Skin of body (tissue), 2 donors: Measurements from ENCODE around the gene CCDC141. TPM values are rescaled to one million over a fixed set of nuclear protein-coding genes. Genes with fewer than 3 reads are reported as not detected.

Source experiments
- DNase-seq: peaks from one replicate; lab custom pipeline; 2025; lab: John Stamatoyannopoulos, UW
- total RNA-seq: library from RNA; depleted of rRNA; stranded (reverse); fragments of >200 nt; gene quantifications from one replicate; pipeline ENCODE4 v1.2.3, GENCODE V29; 2014

The CCDC141 gene
- total RNA-seq, 1 donor from 2014 or later = 6.0 TPM

DNA sequence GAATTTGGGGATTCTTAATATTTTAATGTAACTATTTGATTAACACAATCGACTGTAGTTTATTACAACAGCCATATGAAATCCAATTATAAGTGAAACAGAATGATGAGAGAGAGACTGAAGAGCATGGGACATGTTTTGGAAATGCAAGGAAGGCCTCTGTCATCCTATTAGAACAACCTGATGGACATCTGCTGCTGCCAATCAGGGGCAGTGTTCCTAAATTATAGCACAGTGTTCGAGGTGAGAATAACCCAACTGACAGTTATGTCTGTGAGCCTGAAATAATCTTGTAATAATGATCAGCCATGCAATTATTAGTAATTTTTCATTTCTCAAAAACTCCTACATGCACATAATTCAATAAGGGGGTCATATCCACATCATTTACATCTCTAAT, 73.6 kb downstream of the CCDC141 start:
- no peak for DNase-seq

DNA sequence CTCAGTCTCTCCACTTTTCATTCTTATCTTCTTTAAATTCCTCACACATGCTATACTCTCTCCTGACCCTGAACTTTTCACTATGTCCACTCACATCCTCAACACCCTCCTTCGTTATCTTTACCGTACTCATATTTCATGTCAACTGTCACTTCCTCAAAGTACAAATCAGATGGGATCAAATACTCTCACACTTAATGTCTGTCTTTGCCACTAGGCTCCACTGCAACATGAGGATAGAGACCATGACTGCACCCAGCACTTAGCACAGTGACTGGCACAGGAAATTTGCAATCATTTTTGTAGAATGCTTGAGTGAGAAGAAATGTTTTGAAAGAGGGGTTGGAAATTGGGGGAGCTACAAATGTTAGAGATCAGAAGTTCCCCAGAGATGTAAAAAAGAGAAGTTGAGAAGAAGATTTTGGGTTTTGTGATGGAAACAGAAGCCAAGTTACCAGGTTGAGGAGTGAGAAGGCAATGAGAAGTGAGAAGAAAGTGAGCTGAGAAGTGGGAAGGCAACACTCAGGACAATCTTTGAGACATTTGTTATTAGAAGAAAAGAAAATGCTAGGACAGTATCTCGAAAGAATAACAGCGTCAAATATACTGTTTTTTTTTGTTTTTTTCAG, 87.0 kb downstream of the CCDC141 start:
- no peak for DNase-seq

DNA sequence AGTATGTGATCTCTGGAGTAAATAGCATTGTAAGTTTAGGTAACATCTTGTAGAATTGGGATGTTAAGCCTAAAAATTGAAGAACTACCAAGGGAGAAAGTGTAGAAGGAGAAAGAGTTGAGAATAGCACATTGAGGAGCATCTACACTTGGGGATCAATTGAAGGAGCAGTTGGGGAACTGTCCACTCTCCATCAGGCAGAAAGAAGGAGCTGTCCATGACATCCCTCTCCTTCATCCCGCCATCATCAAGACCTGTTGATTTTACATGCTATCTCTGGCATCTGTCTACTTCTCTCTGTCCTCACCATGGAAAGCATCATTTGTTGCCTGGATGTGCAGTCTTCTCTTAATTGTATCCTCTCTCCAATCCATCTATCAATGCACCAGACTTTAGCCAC, 87.8 kb downstream of the CCDC141 start:
- no peak for DNase-seq

DNA sequence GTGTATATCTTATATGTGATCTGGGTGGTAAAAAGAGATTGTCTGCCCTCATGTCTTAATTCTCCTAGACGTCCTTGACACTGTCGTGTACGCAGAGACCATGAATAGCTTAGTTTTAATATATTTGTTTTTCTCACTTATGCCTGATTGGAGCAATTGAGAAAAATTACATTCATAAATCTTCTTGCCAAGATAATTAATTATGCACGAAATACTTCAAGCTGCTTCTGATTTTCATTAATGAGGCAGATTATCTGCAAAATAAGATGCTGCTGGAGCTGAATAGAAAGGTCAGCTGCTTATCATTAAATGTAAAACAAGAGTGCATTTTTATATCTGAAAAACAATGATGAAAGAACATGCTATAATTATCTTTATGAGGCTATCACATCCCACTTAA, 95.9 kb downstream of the CCDC141 start:
- DNase-seq = no peak

DNA sequence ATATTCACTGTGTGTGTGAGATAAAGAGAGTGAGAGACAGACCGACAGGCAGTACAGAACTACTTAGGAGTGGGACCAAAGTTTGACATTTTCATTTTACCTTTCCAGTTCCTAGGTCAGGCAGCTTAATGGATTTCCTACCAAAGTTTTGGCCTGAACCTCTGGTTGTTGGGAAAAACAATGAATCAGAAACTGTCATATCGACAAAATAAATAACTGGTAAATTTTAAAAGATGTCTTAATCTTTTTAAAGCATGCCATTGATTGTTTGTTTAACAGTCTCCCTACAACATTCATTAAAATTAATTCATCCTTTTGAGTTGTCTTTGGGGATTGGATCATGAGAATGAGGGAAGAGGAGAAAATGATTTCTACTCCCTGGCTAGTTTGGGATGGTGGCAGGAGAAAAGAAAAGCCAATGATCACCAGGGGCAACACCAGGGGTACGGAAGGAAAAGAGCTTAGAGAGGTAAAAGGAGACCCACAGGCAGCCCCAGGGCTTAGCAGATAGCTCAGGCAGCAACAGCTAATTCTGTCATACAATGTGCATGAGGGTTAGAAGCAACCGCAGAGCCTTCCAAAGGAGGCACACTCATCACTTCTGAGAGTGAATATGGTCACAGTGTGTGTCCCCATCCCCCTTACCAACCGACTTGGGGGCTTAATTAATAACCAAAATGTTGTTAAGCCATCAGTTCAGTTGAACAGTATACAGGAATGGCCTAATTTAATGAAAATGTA, 98.5 kb downstream of the CCDC141 start:
- no peak for DNase-seq

DNA sequence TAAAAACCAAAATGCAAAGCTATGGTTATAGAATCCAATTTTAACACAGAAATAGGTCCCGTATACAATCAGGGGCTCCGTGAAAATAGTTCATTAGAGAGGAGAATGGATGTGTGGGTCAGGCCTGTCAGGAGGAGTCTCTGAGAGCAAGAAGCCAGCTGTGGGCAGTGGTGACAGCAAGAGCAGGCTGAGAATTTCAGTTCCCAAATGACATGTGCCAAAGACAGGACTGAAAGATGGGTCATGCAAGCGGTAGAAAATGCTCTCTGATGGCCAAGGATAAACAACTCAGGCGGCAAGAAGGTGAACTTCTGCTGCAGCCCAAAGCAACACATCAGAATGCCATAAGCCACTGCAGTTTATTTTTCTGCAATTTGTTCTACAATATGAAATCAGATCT, 100.4 kb downstream of the CCDC141 start:
- DNase-seq = no peak

DNA sequence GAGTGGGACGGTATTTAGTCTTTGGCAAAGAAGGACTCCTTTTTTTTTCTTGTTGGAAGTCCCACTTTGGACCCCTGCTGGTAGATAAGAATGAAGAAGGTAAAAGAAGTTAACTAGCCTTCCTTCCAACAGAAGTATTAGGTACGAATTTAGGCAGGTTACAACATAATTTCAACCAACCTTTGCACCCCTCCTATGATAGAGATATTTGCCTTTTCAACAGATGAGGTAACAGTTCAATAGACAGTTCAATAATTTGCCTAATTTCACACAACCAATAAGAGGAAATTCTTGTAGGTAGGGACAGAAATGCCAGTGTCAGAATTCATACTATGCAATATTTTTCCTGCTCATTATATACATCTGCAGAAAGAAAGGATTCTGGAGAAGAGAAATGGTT, 100.8 kb downstream of the CCDC141 start:
- no peak for DNase-seq

DNA sequence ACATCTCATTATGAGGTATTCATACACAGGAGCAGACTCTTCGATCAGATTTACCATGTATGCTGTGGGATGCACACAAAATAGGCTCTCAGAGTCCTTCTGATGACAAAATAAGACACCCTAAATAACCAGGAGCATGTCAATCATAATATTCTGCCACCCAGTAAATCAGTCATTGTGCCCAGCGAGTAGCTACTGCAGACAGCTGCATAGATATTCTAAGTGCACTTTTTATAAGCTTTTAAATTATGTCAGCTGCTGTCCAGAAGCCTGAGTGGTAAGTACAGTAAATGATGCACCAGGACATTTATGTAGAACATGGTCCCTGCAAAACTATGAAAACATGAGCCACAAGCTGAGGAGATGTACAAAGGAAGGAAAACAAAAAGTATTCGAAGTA, 102.9 kb downstream of the CCDC141 start:
- DNase-seq = no peak

DNA sequence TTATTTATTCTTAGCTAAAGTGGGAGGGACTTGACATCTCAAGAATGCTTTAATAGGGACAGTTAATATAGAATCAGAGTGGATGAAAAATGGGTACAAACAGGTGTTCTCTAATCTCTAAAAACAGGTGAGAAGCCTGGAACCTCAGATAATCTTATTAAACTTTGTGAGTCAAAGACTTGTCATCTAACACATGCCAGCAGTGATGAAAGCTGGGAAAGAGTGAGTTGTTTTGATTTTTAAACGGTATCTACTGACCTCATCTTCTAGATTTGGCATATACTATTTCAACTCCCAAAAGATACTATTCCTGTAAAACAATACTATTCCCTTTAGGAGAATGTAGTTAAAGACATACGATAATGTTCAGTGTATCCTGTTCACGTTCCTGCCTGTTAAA, 103.4 kb downstream of the CCDC141 start:
- DNase-seq = no peak

DNA sequence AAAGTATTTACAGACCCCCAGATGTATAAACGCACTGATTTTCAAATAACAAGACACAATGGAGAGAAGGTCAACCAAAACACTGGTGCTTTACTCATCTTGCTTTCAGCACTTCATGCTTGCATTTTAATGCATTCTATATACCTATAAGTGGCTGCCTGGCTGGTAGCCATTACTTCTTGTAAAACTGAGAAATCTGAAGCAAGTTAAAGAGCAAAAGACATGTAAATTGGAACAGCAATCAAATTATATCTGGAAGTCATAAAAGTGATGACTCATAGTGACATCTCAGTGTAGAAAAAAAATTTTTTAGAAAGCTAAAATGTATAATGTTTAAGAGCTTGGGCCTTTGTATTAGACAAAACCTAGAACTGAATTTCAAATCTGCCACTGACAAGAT, 106.2 kb downstream of the CCDC141 start:
- no peak for DNase-seq

DNA sequence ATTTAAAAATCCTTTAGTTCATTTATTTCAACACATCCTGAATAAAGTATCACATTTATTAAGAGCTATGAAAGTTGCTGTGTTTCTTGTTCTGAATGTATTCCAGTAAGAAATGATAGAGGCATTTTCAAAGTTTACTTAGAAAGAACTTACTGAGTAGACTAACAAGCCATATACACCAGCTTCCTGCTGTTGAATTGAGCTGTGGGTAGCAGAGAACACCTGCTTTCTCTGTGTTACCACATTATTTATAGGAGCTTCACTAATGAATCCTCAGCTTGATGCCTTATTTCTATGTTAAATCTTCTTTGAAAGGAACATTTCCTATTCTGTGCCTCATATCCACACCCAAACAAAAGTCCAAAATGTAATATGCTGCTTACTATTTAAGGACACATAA, 115.4 kb downstream of the CCDC141 start:
- no peak for DNase-seq

DNA sequence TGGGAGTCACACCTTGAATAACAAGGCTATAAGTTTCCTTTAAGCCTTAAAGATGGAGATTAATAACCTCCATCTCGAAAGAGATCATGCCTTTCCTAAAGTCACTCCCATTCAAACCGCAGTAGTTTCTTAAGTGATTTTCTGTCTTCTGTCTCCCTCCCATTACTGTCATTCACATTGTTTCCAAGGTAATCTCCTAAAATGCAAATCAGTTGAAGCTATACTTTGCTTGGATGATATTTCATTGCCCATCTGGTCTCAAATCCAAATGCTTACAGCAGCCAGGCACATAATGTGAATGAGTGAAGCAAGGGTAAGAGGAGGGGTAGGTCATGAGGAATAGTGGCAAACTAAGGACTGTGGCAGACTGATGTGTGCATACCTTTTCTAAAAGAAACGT, 116.4 kb downstream of the CCDC141 start:
- no peak for DNase-seq

DNA sequence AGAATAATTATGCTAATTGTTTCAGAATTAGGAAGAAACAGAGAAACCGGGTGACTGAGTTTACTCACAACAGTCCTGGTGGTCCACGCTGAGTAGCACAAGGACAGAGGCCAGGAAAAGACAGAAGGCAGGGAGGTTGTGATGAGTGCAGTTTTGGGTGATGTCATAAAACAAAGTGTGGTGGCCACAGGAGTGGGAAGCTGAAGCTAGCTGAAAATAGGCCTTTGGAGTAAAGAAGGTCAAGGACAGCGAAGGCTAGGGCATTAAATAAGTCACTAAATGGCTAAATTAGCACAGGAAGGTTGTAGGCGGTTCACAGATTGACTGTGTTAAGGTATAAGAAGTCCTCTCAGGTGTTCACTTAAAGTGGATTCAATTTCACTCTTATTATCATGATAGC, 121.9 kb downstream of the CCDC141 start:
- DNase-seq = no peak

DNA sequence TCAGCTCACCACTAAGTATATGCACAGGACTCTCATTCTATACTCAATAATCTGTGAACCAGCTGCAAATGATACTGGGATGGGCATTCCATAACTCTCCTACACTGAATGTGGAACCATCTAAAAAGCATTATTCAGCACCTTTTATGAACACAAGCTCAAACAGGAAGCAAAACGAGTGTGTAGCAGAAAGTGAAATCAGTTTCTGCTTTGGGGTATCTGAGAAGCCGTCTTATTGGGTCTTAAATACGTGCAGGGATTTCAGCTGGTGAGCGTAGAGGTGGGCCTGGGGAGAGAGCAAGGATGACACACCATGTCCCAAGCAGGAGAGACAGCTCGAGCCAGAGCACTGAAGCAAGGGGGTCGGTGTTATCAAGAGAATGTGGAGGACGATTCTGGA, 122.8 kb downstream of the CCDC141 start:
- no peak for DNase-seq

DNA sequence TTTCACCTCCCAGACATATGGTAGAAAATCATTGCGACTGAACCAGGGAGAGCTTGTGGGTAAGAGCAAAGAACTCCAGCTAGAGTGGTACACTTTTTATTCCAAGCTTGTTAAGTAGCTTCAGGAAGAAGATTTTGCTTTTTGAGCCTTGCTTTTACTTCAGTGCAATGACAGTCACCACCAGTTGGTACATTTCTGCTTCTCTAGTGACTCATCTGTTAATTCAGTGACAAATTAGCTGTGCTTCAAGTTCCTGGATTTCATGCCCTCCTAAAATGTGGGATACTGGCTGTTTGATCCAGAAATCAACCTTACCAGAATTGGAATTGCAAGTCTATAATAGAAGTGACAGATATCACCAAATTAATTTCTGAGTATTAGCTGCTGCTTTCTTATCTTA, 125.1 kb downstream of the CCDC141 start:
- no peak for DNase-seq

DNA sequence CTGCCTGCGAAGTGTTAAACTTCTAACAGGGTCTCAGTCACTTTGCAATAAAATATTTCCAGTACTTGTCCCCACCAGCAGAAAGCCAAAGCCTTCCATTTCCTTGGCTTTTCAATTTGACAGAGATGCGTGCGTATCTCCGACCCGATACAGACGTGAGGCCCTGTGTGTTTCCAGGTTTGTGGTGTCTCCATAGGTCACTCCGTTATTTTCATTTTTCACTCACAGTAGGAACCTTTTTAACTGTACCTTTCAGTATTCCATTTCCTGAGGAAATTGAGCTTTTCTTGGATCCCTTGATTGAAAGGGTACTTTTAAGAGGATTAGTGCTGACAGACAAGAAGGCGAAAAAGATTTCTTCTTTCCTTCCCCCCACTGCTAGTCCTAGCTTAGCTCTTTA, 126.4 kb downstream of the CCDC141 start:
- DNase-seq = no peak

DNA sequence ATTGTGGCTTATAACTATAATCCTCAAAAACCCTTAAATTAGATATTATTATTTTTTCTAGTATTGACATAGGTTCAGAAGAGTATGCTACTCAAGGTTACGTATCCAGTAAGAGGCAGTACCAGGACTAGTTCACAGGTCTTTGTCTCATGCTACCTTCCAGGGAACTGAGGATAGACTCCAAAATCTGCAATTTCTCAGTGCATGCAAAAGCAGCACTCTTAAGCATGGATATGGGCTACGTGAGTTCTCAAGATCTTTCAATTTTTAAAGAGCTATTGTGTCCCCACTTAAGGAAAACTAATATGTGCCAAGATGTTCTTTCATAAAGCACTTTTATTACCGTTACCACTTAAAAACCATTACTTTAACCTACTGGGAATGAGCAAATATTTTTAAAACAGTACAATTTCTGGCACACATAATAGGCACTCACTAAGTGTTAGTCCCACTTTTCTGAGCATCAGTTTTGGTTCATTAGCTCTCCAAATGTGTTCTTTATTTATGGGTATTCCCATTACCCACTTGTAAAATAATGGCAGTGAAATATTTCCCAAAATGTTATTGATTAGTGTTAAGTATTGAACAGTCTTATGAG, 128.9 kb downstream of the CCDC141 start:
- DNase-seq = no peak

DNA sequence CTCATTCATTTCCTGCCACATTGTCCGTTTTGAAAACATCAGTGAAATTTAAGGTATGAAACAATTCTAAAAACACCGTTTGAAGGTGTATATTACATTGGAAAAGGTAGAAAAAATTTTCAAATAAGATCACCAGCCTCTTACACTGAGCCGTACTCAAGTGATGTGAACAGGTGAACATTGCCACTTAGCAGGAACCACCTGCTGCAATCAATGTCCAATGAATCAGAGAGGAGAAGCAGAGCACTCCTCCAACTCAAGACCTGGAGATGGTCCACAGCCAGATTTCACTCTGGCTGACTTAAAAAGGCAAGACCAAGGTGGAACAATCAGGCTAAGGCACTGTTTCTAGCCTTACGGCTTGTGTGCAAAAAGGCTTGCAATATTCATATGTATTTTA, 132.4 kb downstream of the CCDC141 start:
- DNase-seq = no peak

DNA sequence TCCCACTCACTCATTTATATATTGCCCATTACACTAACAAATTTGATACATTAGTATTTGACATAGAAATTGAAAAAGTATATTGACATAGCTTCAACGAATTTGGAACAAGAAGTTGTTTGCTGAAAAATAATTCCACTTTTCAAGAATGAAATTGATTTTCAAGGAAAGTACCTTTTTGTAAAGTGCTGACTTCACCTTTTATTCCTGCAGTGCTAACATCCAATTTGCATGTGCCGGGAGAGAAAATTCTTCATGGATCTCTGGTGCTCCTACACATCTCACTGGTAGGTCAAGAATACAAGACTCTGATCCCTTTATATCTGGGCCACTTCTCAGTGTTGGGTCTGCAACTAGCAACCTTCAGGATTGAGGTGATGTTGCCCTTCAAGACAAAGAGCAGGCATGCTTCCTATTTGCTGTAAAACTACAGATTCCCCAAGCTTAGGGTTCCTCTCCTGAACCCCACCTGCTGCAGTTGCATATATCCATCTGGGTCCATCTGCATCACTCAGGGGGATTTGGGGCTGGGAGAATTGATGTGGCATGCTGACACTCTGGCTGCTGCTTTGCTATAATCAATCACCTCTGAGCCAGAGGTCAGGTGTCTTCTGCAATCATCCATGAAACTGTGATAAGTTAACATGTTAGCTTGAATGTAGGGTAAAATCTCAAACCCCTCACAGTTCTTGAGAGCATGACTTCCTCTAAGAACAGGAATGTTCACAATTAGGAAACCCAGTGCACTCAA, 134.3 kb downstream of the CCDC141 start:
- DNase-seq = no peak

DNA sequence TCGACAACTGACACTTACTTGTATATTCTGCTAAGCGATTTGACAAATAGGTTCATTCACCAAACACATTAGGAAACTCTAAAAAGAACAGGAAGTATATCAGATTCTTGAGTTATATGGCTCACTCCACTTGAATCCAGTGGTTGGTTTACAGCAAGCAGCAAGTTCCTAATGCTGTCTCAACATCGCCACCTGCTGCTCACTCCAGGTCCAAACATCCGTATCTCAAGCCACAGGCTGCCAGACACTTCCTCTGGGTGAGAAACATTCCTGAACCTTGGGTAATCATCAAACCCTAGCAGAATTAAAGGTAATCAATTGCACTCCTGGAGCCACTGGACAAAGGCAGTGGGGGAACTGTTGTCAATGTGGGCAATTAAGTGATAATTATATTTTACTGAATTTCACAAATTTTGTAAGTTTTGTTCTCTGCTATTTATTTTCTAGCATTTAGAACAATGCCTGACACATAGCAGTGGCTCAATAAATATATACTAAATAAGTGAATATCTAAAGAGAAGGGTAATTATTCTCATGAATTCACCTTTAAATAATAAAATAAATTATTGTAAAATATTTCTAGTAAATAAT, 135.6 kb downstream of the CCDC141 start:
- peak; percentile 69 for DNase-seq

DNA sequence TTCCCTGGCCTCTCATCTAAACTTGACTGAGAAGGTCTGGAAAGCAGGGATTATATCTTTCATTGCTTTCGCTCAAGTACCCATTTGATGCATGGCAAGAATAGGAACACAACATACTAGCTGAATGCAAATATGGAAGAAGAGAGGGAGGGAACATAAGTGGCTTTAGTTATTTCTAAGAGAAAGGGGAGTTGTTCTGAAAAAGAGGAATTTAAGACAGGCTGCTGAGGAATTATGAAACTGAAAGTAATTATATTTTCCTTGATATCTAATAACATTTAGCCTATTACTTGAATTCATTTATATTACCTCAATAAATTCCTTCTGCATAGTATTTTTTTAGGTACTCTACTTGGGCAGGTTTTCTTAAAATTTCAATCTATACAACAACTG, 136.9 kb downstream of the CCDC141 start:
- DNase-seq = no peak
